GM12892 (cell line): ENCODE measurements around the gene LHX4.

ENCODE experiments used
- POLR2A ChIP-seq: IDR thresholded peaks from 2 replicates; pipeline ENCODE4 v1.6.1; 2011; ENCODE audit warnings: low read depth, low read length, control low read depth
- POLR2AphosphoS5 ChIP-seq: IDR thresholded peaks from 2 replicates; pipeline ENCODE4 v1.6.1; 2011; ENCODE audit warnings: low read depth, low read length, control low read depth
- TAF1 ChIP-seq: IDR thresholded peaks from 2 replicates; pipeline ENCODE4 v1.6.1; 2011; ENCODE audit warnings: low read depth, mild to moderate bottlenecking, control low read depth, low read length, borderline replicate concordance

GRCh38 chr1:180250883-180251509 lies 20.9 kb downstream of the LHX4 start:
- no peak for TF ChIP-seq POLR2A
- TF ChIP-seq POLR2AphosphoS5, result no peak
- TF ChIP-seq TAF1, result no peak
